DOHH2 (cell line): ENCODE data around the gene TARP.
"Not testable (repeated sequence)": the region's sequence is repeated elsewhere in the genome, so short reads cannot be mapped to it uniquely, and the experiment has no call there.

Source experiments
- H3F3A ChIP-seq: fragments of 200-600 bp; sonication (generic), shearing (Covaris generic); 2 replicates; pipeline ENCODE4 v1.6.0; 2016; ENCODE audit warnings: antibody characterized with exemption, mild to moderate bottlenecking; ENCODE audit not compliant: control insufficient read depth, insufficient read depth
- H3K27ac ChIP-seq: fragments of 200-600 bp; sonication (generic); 2 replicates; pipeline ENCODE4 v1.5.1; 2014; ENCODE audit warnings: low read depth, mild to moderate bottlenecking, low read length, moderate library complexity
- H3K27me3 ChIP-seq: fragments of 200-600 bp; sonication (generic); 2 replicates; pipeline ENCODE4 v1.6.1; 2014; ENCODE audit warnings: mild to moderate bottlenecking, low read length, mixed read lengths; ENCODE audit not compliant: control insufficient read depth
- H3K36me3 ChIP-seq: fragments of 200-600 bp; sonication (generic); 2 replicates; pipeline ENCODE4 v1.6.1; 2014; ENCODE audit warnings: mild to moderate bottlenecking, low read length, moderate library complexity, mixed read lengths; ENCODE audit not compliant: control insufficient read depth
- H3K4me1 ChIP-seq: fragments of 200-600 bp; sonication (generic); 2 replicates; pipeline ENCODE4 v1.6.1; 2014; ENCODE audit warnings: mild to moderate bottlenecking, low read length, mixed read lengths; ENCODE audit not compliant: control insufficient read depth
- H3K4me2 ChIP-seq: fragments of 200-600 bp; sonication (generic); 2 replicates; pipeline ENCODE4 v1.6.0; 2014; ENCODE audit warnings: mild to moderate bottlenecking, low read length, moderate library complexity
- H3K4me3 ChIP-seq: fragments of 200-600 bp; sonication (generic); 2 replicates; pipeline ENCODE4 v1.5.1; 2014; ENCODE audit warnings: mild to moderate bottlenecking, low read length, mixed read lengths
- H3K79me2 ChIP-seq: fragments of 200-600 bp; sonication (generic); 2 replicates; pipeline ENCODE4 v1.6.1; 2014; ENCODE audit warnings: mild to moderate bottlenecking, low read length, mixed read lengths; ENCODE audit not compliant: control insufficient read depth
- H3K9me2 ChIP-seq: fragments of 200-600 bp; sonication (generic); replicated peaks from 2 replicates; pipeline ENCODE4 v1.6.1; 2014; ENCODE audit warnings: mild to moderate bottlenecking, low read length, mixed read lengths; ENCODE audit not compliant: control insufficient read depth
- H3K9me3 ChIP-seq: fragments of 200-600 bp; sonication (generic); 2 replicates; pipeline ENCODE4 v1.6.1; 2014; ENCODE audit warnings: antibody characterized with exemption, low read length, mixed read lengths; ENCODE audit not compliant: control insufficient read depth, insufficient read depth
- H4K20me1 ChIP-seq: fragments of 200-600 bp; sonication (generic); 2 replicates; pipeline ENCODE4 v1.6.0; 2014; ENCODE audit warnings: low read depth, mild to moderate bottlenecking, antibody characterized with exemption, low read length, moderate library complexity; ENCODE audit not compliant: control insufficient read depth, insufficient read depth
- EZH2phosphoT487 ChIP-seq: fragments of 200-600 bp; sonication (generic); IDR thresholded peaks from 2 replicates; pipeline ENCODE4 v1.6.1; 2017; ENCODE audit warnings: borderline replicate concordance, mild to moderate bottlenecking, antibody characterized with exemption, low read length, moderate library complexity, mixed read lengths
- TF ChIP-seq, protein P1 (sequence below): fragments of 200-600 bp; sonication (generic); IDR thresholded peaks from one replicate; pipeline ENCODE4 v1.5.1; 2014; ENCODE audit warnings: antibody characterized with exemption, mild to moderate bottlenecking, low read depth, low read length; ENCODE audit not compliant: poor library complexity, severe bottlenecking

The TARP gene

DNA sequence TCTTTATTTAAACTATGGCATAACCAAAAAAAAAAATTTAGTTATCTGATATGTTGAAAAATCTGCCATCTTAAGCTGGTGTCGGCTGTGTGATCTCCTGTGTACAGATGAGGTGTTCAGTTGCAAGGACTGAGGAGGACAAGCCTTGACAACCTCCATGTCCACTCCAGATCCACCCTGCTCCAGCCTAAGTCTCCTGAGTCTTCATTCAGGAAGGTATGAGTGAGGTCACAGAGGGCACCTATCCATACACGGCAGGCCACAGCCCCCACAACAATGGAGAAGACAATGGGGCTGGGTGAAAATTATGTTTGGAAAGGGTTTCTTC, 16.1 kb downstream of the TARP start:
- Histone ChIP-seq H3K4me3 (no peak overlapping the region), H4K20me1 (no peaks in the 10 kb centered on the region), H3K27ac (no peak overlapping the region), H3K27me3 (peaks cover 4% of the 10 kb centered on the region; the same call in 1 of the 2 replicates), H3K9me2 (no peaks in the 10 kb centered on the region), H3K79me2 (no peaks in the 10 kb centered on the region), H3K36me3 (no peaks in the 10 kb centered on the region), H3K4me1 (no peaks in the 10 kb centered on the region), H3K9me3 (no peaks in the 10 kb centered on the region), H3F3A (no peaks in the 10 kb centered on the region), H3K4me2 (no peak overlapping the region)
- TF ChIP-seq, protein P1, sequence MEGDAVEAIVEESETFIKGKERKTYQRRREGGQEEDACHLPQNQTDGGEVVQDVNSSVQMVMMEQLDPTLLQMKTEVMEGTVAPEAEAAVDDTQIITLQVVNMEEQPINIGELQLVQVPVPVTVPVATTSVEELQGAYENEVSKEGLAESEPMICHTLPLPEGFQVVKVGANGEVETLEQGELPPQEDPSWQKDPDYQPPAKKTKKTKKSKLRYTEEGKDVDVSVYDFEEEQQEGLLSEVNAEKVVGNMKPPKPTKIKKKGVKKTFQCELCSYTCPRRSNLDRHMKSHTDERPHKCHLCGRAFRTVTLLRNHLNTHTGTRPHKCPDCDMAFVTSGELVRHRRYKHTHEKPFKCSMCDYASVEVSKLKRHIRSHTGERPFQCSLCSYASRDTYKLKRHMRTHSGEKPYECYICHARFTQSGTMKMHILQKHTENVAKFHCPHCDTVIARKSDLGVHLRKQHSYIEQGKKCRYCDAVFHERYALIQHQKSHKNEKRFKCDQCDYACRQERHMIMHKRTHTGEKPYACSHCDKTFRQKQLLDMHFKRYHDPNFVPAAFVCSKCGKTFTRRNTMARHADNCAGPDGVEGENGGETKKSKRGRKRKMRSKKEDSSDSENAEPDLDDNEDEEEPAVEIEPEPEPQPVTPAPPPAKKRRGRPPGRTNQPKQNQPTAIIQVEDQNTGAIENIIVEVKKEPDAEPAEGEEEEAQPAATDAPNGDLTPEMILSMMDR = no peak
- no peak for TF ChIP-seq EZH2phosphoT487

DNA sequence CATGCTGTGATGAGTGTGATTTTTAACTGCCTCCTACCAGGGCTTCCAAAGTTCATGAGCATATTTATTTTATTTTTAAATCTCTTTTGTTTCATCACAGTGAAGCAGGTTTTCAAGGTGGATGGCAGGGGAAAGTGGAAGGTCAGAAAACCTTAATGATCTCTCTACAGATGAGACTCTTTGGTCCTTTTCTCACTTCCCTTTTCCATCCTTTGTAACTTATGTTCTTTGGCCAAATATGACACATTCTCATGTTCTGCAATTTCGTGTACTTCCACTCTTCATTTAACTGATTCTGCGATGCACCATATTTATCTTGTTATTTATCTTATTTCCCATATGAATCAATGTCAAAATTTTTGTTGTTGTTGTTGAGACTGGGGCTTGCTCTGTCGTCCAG, 23.6 kb downstream of the TARP start:
- peaks cover 17% of the 10 kb centered on the region for H3K27me3 ChIP-seq
- not testable (repeated sequence) for H3F3A ChIP-seq, H3K36me3 ChIP-seq, H3K4me3 ChIP-seq, H3K27ac ChIP-seq, H4K20me1 ChIP-seq, H3K79me2 ChIP-seq, H3K4me2 ChIP-seq, H3K4me1 ChIP-seq, H3K9me3 ChIP-seq, H3K9me2 ChIP-seq

DNA sequence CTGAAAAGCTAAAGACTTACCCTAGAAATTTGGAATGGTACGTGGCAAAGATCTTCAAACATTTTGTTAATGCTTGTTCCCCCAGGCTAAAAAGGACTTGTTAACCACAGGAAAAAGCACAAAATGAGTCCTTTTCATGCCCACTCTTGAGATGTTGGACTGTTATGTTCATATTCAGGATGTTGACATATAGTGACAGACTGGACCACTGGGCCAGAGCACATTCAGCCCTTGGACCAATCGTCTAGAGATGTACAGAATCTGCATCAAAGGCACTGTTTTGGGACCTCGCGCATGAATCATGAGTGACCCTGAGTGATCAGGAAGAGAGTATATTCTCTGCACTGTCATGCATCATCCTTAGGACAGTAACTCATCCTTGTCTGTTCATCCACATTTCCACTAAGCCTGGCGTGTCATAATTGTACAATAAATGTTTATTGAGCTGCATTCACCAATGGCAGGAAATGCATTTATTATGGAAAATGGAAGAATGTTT, 25.3 kb downstream of the TARP start:
- Histone ChIP-seq H3K36me3 (no peaks in the 10 kb centered on the region), H3K4me2 (no peak overlapping the region), H3K4me3 (no peak overlapping the region), H3K9me3 (no peaks in the 10 kb centered on the region), H3K9me2 (no peaks in the 10 kb centered on the region), H3K27me3 (peaks cover 20% of the 10 kb centered on the region), H3K79me2 (no peaks in the 10 kb centered on the region), H3K27ac (no peak overlapping the region), H3K4me1 (no peaks in the 10 kb centered on the region), H4K20me1 (no peaks in the 10 kb centered on the region), H3F3A (no peaks in the 10 kb centered on the region)
- TF ChIP-seq, protein P1 = no peak
- TF ChIP-seq EZH2phosphoT487 = no peak

DNA sequence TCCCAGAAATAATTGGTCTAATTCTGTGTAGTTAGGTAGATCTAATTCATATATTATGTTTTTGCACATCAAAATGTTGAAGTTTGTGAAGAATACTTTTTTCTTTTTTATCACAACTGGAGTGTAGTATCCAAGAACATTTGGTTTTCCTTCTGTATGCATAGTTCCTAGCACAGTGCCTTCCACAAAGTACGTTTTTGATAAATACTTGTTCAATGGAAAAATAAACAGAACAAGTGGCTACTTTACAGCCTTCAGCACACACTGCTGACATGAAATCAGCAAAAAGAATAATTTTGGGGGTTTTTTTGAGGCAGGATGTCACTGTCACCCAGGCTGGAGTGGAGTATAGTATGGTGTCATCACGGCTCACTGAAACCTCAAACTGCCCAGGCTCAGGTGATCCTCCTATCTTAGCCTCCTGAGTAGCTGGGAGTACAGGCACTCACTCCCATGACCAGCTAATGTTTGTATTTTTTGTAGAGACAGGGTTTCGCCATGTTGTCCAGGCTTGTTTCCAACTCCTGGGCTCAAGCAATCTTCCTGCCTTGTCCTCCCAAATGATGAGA, 27.9 kb downstream of the TARP start:
- no peak overlapping the region for H3K4me3 ChIP-seq
- no peaks in the 10 kb centered on the region for H3K36me3 ChIP-seq
- H3K9me3 ChIP-seq = no peaks in the 10 kb centered on the region
- H3K27ac ChIP-seq = no peak overlapping the region
- H3K4me2 ChIP-seq = no peak overlapping the region
- TF ChIP-seq, protein P1 = no peak
- no peak for TF ChIP-seq EZH2phosphoT487
- H3F3A ChIP-seq = no peaks in the 10 kb centered on the region
- no peaks in the 10 kb centered on the region for H4K20me1 ChIP-seq
- no peaks in the 10 kb centered on the region for H3K79me2 ChIP-seq
- no peaks in the 10 kb centered on the region for H3K4me1 ChIP-seq
- peaks cover 22% of the 10 kb centered on the region for H3K27me3 ChIP-seq
- H3K9me2 ChIP-seq = no peaks in the 10 kb centered on the region
